GM12864 (cell line): ENCODE measurements around the gene DFFB.
"Not testable (repeated sequence)": the region's sequence is repeated elsewhere in the genome, so short reads cannot be mapped to it uniquely, and the experiment has no call there.

Source experiments
- DNase-seq: peaks from one replicate; pipeline ENCODE4 v3.0.0-alpha.2; 2011; ENCODE audit warnings: low read depth
- H3K4me3 ChIP-seq: 2 replicates; pipeline ENCODE4 v1.5.1; 2011; ENCODE audit warnings: mild to moderate bottlenecking, low read depth, low read length, control low read depth
- TF ChIP-seq, protein P1 (sequence below): IDR thresholded peaks from 2 replicates; pipeline ENCODE4 v1.5.1; 2011; ENCODE audit warnings: low read depth, mild to moderate bottlenecking, moderate library complexity, low read length, control low read depth, inconsistent platforms; ENCODE audit errors: missing control alignments

DFFB gene, protein sequence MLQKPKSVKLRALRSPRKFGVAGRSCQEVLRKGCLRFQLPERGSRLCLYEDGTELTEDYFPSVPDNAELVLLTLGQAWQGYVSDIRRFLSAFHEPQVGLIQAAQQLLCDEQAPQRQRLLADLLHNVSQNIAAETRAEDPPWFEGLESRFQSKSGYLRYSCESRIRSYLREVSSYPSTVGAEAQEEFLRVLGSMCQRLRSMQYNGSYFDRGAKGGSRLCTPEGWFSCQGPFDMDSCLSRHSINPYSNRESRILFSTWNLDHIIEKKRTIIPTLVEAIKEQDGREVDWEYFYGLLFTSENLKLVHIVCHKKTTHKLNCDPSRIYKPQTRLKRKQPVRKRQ

DNA sequence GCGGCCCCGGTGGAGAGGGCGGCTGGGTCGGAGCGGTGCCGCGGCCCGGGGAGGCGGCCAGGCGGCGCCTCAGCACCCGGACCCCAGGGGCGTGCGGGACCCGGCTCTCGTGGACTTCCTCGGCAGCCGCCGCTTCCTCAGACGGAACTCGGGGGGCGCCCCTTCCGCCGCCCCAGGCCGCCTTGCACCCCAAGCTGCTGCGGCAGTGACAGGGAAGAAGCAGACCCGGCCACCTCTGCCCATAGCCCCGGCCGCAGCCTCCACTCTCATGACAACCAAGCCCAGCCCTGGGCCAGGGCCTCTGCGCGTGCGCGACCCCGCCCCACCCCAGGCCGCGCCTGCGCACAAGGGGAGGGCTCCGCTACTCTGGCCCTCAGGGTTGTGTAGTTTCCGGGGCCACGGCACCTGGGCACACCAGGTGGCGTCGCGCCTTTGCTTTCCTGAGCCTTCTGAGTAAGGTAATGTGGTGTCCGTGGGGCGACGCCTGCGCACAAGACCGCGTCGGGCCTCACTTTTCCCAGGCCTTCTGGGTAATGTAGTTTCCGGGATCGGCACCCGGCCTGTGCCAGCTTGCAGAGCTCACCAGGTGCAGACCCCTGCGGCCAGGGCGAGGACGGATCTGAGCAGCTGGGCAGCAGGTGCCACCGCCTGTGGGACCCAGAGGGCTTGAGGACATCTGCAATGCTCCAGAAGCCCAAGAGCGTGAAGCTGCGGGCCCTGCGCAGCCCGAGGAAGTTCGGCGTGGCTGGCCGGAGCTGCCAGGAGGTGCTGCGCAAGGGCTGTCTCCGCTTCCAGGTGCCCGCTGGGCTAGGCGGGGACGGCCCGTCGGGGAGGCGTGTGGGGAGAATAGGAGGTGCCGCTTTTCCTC is at the start of gene DFFB, which contains the start of gene CEP104:
DFFB (plus strand) TSS at position 554 of the 868 bp plus-strand sequence; CDS start at position 682, 128 bp downstream.
CEP104 (minus strand) TSS at position 289 of the 868 bp plus-strand sequence. CDS start 4,804 bp downstream, outside the sequence.
- DNase-seq, result peak; percentile 96
- H3K4me3 ChIP-seq, result peak within 1 kb of the TSS; percentile 99
- TF ChIP-seq, protein P1, sequence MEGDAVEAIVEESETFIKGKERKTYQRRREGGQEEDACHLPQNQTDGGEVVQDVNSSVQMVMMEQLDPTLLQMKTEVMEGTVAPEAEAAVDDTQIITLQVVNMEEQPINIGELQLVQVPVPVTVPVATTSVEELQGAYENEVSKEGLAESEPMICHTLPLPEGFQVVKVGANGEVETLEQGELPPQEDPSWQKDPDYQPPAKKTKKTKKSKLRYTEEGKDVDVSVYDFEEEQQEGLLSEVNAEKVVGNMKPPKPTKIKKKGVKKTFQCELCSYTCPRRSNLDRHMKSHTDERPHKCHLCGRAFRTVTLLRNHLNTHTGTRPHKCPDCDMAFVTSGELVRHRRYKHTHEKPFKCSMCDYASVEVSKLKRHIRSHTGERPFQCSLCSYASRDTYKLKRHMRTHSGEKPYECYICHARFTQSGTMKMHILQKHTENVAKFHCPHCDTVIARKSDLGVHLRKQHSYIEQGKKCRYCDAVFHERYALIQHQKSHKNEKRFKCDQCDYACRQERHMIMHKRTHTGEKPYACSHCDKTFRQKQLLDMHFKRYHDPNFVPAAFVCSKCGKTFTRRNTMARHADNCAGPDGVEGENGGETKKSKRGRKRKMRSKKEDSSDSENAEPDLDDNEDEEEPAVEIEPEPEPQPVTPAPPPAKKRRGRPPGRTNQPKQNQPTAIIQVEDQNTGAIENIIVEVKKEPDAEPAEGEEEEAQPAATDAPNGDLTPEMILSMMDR, result peak; percentile 41

DNA sequence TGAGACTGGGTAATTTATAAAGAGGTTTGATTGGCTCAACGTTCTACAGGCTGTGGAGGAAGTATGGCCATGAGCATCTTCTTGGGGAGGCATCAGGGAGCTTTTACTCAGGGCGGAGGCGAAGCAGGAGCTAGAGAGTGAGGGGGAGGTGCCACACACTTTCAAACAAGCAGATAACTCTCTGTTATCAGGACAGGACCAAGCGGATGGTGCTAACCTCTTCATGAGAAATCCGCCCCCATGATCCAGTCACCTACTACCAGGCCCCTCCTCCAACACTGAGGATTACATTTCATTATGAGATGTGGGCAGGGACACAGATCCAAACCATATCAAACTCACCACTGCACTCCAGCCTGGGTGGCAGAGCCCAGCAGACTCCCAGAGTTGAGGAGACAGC is 49.5 kb upstream of the DFFB start:
- TF ChIP-seq, protein P1, result no peak
- DNase-seq, result no peak
- H3K4me3 ChIP-seq, result no peak overlapping the region

DNA sequence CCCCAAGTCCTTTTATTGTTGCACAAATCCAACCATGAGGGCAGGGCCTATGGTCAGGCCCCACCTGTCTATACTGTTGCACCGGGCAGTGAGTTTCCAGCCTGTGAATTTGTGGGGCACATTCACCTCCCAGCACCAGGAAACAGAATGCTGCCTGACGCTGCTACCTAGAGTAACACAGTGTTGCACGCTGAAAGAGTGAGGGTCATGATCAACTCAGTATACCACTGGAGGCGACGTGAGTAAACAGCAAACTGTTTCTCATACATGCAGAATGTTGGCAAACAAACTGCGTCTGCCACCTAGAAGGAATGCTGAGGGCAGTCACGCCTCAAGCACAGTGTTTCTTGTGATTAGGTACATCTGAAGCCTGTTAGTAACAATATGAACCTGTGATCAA is 47.6 kb upstream of the DFFB start:
- DNase-seq, result no peak
- no peak overlapping the region for H3K4me3 ChIP-seq
- TF ChIP-seq, protein P1, result no peak

DNA sequence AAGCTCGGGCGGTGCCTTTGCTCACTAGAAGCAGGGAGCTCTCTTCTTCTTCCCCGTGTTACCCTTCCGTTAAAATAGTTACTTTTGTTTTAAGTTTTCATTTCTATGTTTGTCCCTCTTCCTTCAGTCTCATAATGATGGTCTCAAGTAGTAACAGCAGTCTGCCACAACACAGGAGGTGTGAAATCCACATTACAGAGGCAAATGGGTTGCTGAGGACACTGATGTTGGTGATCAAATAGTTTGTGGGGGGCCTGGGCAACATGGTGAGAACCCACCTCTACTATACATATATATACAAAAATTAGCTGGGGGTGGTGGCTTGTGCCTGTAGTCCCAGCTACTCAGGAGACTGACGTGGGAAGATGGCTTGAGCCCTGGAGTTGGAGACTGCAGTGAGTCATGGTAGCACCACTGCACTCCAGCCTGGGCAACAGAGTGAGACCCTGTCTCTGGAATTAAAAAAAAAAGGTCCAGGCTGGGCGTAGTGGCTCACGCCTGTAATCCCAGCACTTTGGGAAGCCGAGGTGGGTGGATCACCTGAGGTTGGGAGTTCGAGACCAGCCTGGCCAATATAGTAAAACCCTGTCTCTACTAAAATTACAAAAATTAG is 47.0 kb upstream of the DFFB start:
- not testable (repeated sequence) for H3K4me3 ChIP-seq, DNase-seq

DNA sequence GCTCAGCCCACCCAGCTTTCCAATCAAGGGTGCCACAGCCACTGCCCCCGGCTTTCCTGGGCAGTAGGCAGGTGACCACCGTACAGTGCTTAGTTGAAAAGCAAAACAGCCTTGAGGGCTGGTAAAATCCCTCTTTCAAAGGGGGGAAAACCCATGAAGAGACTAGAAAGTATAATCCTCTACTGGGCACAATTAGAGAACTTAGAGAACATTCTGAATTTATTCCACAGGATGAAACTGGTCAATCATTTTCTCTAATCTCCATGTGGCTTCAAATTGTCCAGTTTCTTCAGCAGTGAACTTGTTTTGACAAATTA is 45.7 kb upstream of the DFFB start:
- DNase-seq, result no peak
- no peak overlapping the region for H3K4me3 ChIP-seq
- TF ChIP-seq, protein P1, result no peak

DNA sequence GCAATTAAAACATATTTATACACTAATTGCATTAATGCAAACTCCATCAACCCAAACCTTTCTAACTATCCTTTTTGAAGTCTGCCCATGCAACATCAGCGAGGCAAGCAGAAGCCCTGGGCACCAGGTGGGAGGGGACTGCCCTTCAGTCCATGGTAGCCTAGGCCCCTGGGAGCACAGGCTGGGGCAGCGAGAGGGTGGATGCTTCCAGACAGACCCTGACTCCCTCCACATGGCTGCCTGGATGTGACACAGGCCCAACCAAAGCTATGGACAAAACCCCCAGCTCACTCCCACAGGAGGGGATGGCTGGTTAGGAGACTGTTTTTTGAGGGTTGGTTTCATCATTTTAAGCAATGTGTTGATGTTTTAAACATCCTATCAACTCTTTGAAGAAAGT is 43.2 kb upstream of the DFFB start:
- TF ChIP-seq, protein P1, result no peak
- no peak overlapping the region for H3K4me3 ChIP-seq
- no peak for DNase-seq
